Skeletal muscle cell (primary cell): Measurements from ENCODE around the gene C1QTNF3.
"Not testable (repeated sequence)": the region's sequence is repeated elsewhere in the genome, so short reads cannot be mapped to it uniquely, and the experiment has no call there.

Experiments
- DNase-seq: peaks from one replicate; pipeline ENCODE4 v3.0.0-alpha.2; 2010; ENCODE audit warnings: low read depth
- H3K4me3 ChIP-seq: 2 replicates; pipeline ENCODE4 v1.5.1; 2011; ENCODE audit warnings: low read depth, mild to moderate bottlenecking, control low read depth, low read length, moderate library complexity

C1QTNF3 gene

GRCh38 chr5:34043099-34043876 lies at the start of gene C1QTNF3:
Gene C1QTNF3 (minus strand): TSS chr5:34043213. CDS start chr5:34043125, 88 bp downstream.
- DNase-seq, result no peak
- H3K4me3 ChIP-seq, result no peak within 1 kb of the TSS

GRCh38 chr5:34091039-34091438 lies 48.0 kb upstream of the C1QTNF3 start:
- not testable (repeated sequence) for DNase-seq, H3K4me3 ChIP-seq

GRCh38 chr5:34089802-34090201 lies 46.8 kb upstream of the C1QTNF3 start:
- not testable (repeated sequence) for H3K4me3 ChIP-seq

GRCh38 chr5:34087728-34088127 lies 44.7 kb upstream of the C1QTNF3 start:
- not testable (repeated sequence) for H3K4me3 ChIP-seq, DNase-seq

More at GRCh38 chr5:34089802-34090201, 46.8 kb upstream of the C1QTNF3 start:
- DNase-seq, result not testable (repeated sequence)

GRCh38 chr5:34083898-34084297 lies 40.9 kb upstream of the C1QTNF3 start:
- not testable (repeated sequence) for DNase-seq

GRCh38 chr5:34079505-34079904 lies 36.5 kb upstream of the C1QTNF3 start:
- not testable (repeated sequence) for DNase-seq, H3K4me3 ChIP-seq

More at GRCh38 chr5:34083898-34084297, 40.9 kb upstream of the C1QTNF3 start:
- H3K4me3 ChIP-seq, result not testable (repeated sequence)

GRCh38 chr5:34077636-34078035 lies 34.6 kb upstream of the C1QTNF3 start:
- H3K4me3 ChIP-seq, result not testable (repeated sequence)

GRCh38 chr5:34076719-34077364 lies 33.8 kb upstream of the C1QTNF3 start:
- not testable (repeated sequence) for H3K4me3 ChIP-seq, DNase-seq

More at GRCh38 chr5:34077636-34078035, 34.6 kb upstream of the C1QTNF3 start:
- not testable (repeated sequence) for DNase-seq

- not testable (repeated sequence) for H3K4me3 ChIP-seq, DNase-seq
Measured at GRCh38 chr5:34074472-34074871, 31.5 kb upstream of the C1QTNF3 start.

- DNase-seq, H3K4me3 ChIP-seq: not testable (repeated sequence)
Measured at GRCh38 chr5:34074071-34074470, 31.1 kb upstream of the C1QTNF3 start.

GRCh38 chr5:34070626-34071025 lies 27.6 kb upstream of the C1QTNF3 start:
- DNase-seq, H3K4me3 ChIP-seq: not testable (repeated sequence)

GRCh38 chr5:34064656-34065055 lies 21.6 kb upstream of the C1QTNF3 start:
- H3K4me3 ChIP-seq, result no peak overlapping the region
- no peak for DNase-seq

- H3K4me3 ChIP-seq, result no peak overlapping the region
- DNase-seq, result no peak
Measured at GRCh38 chr5:34062419-34062818, 19.4 kb upstream of the C1QTNF3 start.

GRCh38 chr5:34061993-34062392 lies 19.0 kb upstream of the C1QTNF3 start:
- H3K4me3 ChIP-seq, result no peak overlapping the region
- DNase-seq, result no peak

- no peak for DNase-seq
- H3K4me3 ChIP-seq, result no peak overlapping the region
Measured at GRCh38 chr5:34059977-34060376, 17.0 kb upstream of the C1QTNF3 start.

GRCh38 chr5:34058532-34058931 lies 15.5 kb upstream of the C1QTNF3 start:
- H3K4me3 ChIP-seq, result no peak overlapping the region
- DNase-seq, result no peak

- no peak for DNase-seq
- no peak overlapping the region for H3K4me3 ChIP-seq
Measured at GRCh38 chr5:34057569-34057968, 14.6 kb upstream of the C1QTNF3 start.

GRCh38 chr5:34057118-34057517 lies 14.1 kb upstream of the C1QTNF3 start:
- no peak for DNase-seq
- no peak overlapping the region for H3K4me3 ChIP-seq

- H3K4me3 ChIP-seq, result no peak overlapping the region
- no peak for DNase-seq
Measured at GRCh38 chr5:34055667-34056066, 12.7 kb upstream of the C1QTNF3 start.

GRCh38 chr5:34054400-34054729 lies 11.4 kb upstream of the C1QTNF3 start:
- no peak overlapping the region for H3K4me3 ChIP-seq
- DNase-seq, result no peak
